GM12872 (cell line): ENCODE measurements around the gene MRPL9.

Experiments used
- CTCF ChIP-seq: IDR thresholded peaks from 3 replicates; pipeline ENCODE4 v1.5.1; 2011; ENCODE audit warnings: low read depth, mild to moderate bottlenecking, low read length, moderate library complexity; ENCODE audit not compliant: insufficient read depth

Gene MRPL9

GRCh38 chr1:151782741-151783140 is 19.4 kb upstream of the MRPL9 start:
- TF ChIP-seq CTCF, result no peak

- no peak for TF ChIP-seq CTCF
These were observed 16.6 kb upstream of the MRPL9 start for GRCh38 chr1:151779852-151780251.

- no peak for TF ChIP-seq CTCF
These were observed 14.0 kb upstream of the MRPL9 start for GRCh38 chr1:151777317-151777716.

- no peak for TF ChIP-seq CTCF
These were observed 13.4 kb upstream of the MRPL9 start for GRCh38 chr1:151776665-151777062.

- no peak for TF ChIP-seq CTCF
These were observed 12.8 kb upstream of the MRPL9 start for GRCh38 chr1:151775894-151776664.

GRCh38 chr1:151774256-151774922 is 11.1 kb upstream of the MRPL9 start:
- no peak for TF ChIP-seq CTCF

GRCh38 chr1:151773702-151774101 is 10.4 kb upstream of the MRPL9 start:
- no peak for TF ChIP-seq CTCF
